ENCODE results near the gene PILRB. TPM values are rescaled to one million over a fixed set of nuclear protein-coding genes. Genes with fewer than 3 reads are reported as not detected.
"Not testable (repeated sequence)": the region's sequence is repeated elsewhere in the genome, so short reads cannot be mapped to it uniquely, and the experiment has no call there.

PILRB gene
- polyA plus RNA-seq, 3 donors from 2014 or later: 12.2 to 42.1 (median 12.2) TPM

DNA sequence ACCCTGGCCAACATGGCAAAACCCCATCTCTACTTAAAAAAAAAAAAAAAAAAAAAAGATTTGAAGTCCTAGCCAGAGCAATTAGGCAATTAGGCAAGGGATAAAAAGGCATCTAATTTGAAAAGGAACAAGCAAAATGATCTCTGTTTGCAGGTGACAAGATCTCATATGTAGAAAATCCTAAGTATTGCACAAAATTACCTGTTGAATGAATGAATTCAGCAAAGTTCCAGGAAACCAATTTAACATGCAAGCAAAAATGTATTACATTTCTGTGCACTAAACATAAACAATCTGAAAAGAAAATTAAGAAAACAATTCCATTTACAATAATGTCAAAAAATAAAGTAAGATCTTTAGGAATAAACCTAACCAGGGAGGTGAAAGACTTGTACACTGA, 5.2 kb downstream of the PILRB start:
- DNase-seq: no peak
- Mint-ChIP-seq H3K4me3 (no peak overlapping the region), H3K36me3 (peaks cover 15 to 42% (median 23%) of the 10 kb centered on the region in 3 donors), H3K4me1 (peaks cover 49 to 58% of the 10 kb centered on the region in 2 donors), H3K9me3 (no peaks in the 10 kb centered on the region), H3K27me3 (ENCODE audit: low read depth in 3 of 3) (peaks cover 4 to 10% (median 8%) of the 10 kb centered on the region in 3 donors), H3K27ac (peak overlapping the region; percentile 64 to 99 (median 82))

DNA sequence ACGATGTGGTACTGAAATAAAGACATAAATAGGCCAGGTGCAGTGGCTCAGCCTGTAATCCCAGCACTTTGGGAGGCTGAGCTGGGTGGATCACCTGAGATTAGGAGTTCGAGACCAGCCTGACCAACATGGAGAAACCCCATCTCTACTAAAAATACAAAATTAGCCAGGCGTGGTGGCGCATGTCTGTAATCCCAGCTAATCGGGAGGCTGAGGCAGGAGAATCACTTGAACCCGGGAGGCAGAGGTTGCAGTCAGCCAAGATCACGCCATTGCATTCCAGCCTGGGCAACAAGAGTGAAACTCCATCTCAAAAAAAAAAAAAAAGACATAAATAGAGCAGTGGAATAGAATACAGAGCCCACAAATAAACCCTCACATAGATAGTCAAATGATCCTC, 5.9 kb downstream of the PILRB start:
- peak overlapping the region in 5 of 6 donors; percentile 67 to 99 (median 85) for H3K27ac Mint-ChIP-seq
- H3K9me3 Mint-ChIP-seq, H3K4me3 Mint-ChIP-seq, DNase-seq: not testable (repeated sequence)
- H3K4me1 Mint-ChIP-seq: peaks cover 56 to 65% of the 10 kb centered on the region in 2 donors
- peaks cover 4 to 10% (median 9%) of the 10 kb centered on the region in 3 donors for H3K27me3 Mint-ChIP-seq (ENCODE audit: low read depth in 3 of 3)
- H3K36me3 Mint-ChIP-seq: peaks cover 15 to 42% (median 23%) of the 10 kb centered on the region in 3 donors

DNA sequence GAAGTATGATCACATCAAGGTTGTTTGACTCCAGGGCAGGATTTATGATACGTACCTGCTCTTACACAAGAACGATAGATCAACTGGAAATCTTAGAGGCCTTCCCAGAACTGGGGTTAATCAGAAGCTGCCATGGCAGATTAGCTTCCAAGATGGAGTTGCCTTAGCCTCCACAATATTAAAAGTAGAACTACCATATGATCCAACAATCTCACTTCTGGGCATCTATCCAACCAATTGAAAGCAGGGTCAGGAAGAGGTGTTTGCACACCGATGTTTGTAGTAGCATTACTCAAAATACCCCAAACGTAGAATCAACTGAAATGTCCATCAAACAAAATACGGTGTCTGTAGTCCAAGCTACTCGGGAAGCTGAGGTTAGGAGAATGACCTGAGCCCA, 6.6 kb downstream of the PILRB start:
- Mint-ChIP-seq H3K4me1 (peaks cover 61 to 71% of the 10 kb centered on the region in 2 donors), H3K4me3 (peak overlapping the region in 1 of 5 donors; percentile 36), H3K9me3 (no peaks in the 10 kb centered on the region), H3K36me3 (peaks cover 15 to 37% (median 23%) of the 10 kb centered on the region in 3 donors), H3K27me3 (ENCODE audit: low read depth in 3 of 3) (peaks cover 4 to 14% (median 13%) of the 10 kb centered on the region in 3 donors), H3K27ac (peak overlapping the region; percentile 67 to 99 (median 86))
- no peak for DNase-seq

DNA sequence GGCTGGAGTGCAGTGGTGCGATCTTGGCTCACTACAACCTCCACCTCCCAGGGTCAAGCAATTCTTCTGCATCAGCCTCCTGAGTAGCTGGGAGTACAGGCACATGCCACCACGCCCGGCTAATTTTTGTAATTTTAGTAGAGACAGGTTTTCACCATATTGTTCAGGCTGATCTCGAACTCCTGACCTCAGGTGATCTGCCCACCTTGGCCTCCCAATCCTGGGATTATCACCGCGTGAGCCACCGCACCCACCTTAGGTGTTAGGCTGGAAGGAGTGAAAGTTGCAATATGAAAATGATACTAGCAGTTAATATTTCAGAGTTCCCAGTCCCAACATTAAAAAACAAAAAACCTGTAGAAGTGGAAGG, 8.1 kb downstream of the PILRB start:
- peaks cover 4 to 15% (median 14%) of the 10 kb centered on the region in 3 donors for H3K27me3 Mint-ChIP-seq (ENCODE audit: low read depth in 3 of 3)
- peaks cover 5 to 26% (median 13%) of the 10 kb centered on the region in 3 donors for H3K36me3 Mint-ChIP-seq
- not testable (repeated sequence) for H3K9me3 Mint-ChIP-seq, DNase-seq
- H3K4me3 Mint-ChIP-seq: peak overlapping the region; percentile 33 to 70 (median 66)
- H3K27ac Mint-ChIP-seq: peak overlapping the region; percentile 85 to 99 (median 93)
- peaks cover 70 to 72% of the 10 kb centered on the region in 2 donors for H3K4me1 Mint-ChIP-seq

DNA sequence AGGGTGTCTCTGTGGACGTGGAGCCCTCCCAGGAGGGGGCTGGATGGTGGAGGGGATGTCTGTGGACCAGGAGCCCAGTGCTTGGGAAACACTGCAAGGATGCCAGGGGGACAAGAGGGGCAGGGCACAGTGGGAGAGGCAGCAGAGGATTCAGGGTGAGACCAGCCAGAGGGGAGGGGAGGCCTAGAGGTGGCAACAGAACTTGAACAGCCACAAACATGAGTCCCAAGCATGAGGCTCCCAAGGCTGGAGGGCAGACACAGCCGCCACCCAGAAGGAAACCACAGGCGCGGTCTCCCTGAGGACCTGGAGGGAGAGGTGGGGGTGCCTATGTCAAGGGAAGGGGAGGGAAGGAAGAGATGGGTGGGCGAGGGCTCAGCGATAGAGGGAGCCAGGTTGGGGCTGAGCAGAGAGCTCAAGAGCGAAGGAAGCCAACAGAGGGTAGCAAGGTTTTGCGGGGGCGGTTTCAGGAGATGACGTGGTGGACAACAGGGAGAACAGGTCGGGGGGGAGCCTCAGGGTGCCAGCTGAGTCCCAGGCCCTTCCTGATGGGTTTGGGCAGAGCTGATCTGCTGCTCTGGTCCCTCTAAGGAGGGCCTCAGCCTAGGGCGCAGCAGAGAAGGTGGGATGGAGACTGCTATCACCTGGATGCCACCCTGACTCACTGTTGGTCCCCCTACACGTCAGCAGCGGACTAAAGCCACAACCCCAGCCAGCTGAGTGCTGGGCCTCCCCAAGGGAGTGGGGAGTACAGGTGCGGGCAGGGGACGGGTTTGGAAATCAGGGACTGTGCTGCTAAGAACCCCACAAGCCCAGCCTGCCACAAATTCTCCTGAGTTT, 8.7 kb downstream of the PILRB start:
- Mint-ChIP-seq H3K4me3 (peak overlapping the region; percentile 33 to 70 (median 66)), H3K27me3 (ENCODE audit: low read depth in 3 of 3) (peaks cover 4 to 15% (median 15%) of the 10 kb centered on the region in 3 donors), H3K27ac (peak overlapping the region; percentile 85 to 99 (median 93)), H3K9me3 (no peaks in the 10 kb centered on the region), H3K4me1 (peaks cover 75 to 77% of the 10 kb centered on the region in 2 donors), H3K36me3 (peaks cover 4 to 22% (median 13%) of the 10 kb centered on the region in 3 donors)
- DNase-seq: no peak

DNA sequence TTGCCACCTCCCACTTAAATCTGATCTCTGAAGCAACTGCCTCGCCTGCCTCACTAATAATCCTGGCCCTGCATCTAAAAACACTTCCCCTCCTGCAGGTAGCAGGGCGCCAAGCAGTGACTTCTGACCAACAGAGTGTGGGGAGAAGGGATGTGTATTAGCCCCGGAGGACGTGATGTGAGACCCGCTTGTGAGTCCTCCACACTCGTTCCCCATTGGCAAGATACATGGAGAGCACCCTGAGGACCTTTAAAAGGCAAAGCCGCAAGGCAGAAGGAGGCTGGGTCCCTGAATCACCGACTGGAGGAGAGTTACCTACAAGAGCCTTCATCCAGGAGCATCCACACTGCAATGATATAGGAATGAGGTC, 9.3 kb downstream of the PILRB start:
- Mint-ChIP-seq H3K4me3 (peak overlapping the region in 4 of 5 donors; percentile 17 to 56 (median 36)), H3K27ac (peak overlapping the region; percentile 85 to 99 (median 93)), H3K36me3 (peaks cover 0 to 16% (median 11%) of the 10 kb centered on the region in 3 donors), H3K9me3 (no peaks in the 10 kb centered on the region), H3K27me3 (ENCODE audit: low read depth in 3 of 3) (peaks cover 4 to 15% (median 15%) of the 10 kb centered on the region in 3 donors), H3K4me1 (peaks cover 77% of the 10 kb centered on the region in 2 donors)
- DNase-seq: no peak

DNA sequence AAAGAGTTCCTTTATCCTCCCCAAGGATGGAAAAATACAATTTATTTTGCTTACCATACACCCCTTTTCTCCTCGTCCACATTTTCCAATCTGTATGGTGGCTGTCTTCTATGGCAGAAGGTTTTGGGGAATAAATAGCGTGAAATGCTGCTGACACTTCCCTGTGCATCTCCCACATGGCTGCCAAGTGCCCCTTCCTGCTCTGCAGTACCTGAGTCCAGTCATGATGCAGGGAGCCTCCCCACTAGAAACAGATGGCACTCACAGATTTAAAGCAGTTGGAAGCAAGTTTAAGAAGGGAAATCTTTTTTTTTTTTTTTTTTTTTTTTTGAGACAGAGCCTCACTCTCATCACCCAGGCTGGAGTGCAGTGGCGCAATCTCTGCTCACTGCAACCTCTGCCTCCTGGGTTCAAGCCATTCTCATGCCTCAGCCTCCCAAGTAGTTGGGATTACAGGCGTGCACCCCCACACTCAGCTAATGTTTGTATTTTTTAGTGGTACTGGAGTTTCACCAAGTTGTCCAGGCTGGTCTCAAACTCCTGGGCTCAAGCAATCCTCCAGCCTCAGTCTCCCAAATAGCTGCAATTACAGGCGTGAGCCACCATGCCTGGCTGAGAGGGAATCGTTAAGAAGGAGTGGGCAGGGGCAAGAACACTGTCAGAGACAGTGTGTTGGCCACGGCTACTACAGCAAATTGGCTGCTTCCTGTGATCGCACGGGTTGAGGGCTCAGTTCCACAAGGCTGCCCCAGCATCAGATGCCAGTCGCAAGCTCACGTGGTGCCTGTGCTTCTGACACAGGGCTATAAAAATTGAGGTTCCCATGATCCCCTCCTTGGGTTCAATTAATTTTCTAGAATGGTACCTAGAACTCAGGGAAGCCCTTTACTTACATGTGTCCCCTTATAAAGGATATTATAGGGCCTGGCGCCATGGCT, 10.0 kb downstream of the PILRB start:
- peak overlapping the region in 4 of 5 donors; percentile 56 to 69 (median 66) for H3K4me3 Mint-ChIP-seq
- peak overlapping the region; percentile 90 to 99 (median 94) for H3K27ac Mint-ChIP-seq
- peaks cover 0 to 15% (median 10%) of the 10 kb centered on the region in 3 donors for H3K36me3 Mint-ChIP-seq
- H3K9me3 Mint-ChIP-seq: no peaks in the 10 kb centered on the region
- H3K27me3 Mint-ChIP-seq (ENCODE audit: low read depth in 3 of 3): peaks cover 4 to 15% (median 15%) of the 10 kb centered on the region in 3 donors
- peak in 2 of 3 donors; percentile 39 to 41 for DNase-seq
- H3K4me1 Mint-ChIP-seq: peaks cover 77 to 80% of the 10 kb centered on the region in 2 donors

DNA sequence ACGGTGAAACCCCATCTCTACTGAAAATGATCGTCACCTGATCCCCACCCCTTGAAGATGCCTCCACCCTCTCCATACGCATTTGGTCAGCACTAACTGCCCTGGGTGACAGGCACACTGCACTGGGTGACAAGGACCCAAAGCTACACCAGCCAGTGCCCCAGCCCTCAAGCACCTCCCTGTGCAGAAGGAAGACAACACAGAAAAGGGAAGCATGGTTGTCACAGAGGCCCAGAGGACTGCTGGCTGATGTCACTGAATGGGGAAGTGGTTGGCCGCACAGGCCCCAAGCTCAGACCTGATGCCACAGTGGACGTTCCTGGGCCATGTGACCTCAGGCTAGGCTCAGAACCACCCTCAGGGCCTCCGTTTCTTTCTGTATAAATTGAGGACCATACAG, 11.2 kb downstream of the PILRB start:
- H3K4me1 Mint-ChIP-seq: peaks cover 70 to 78% of the 10 kb centered on the region in 2 donors
- DNase-seq: peak; percentile 88 to 90 (median 89)
- H3K27me3 Mint-ChIP-seq (ENCODE audit: low read depth in 3 of 3): peaks cover 4 to 15% (median 13%) of the 10 kb centered on the region in 3 donors
- H3K4me3 Mint-ChIP-seq: peak overlapping the region; percentile 56 to 77 (median 69)
- H3K27ac Mint-ChIP-seq: peak overlapping the region; percentile 83 to 99 (median 94)
- H3K36me3 Mint-ChIP-seq: peaks cover 0 to 8% (median 4%) of the 10 kb centered on the region in 3 donors
- H3K9me3 Mint-ChIP-seq: no peaks in the 10 kb centered on the region

DNA sequence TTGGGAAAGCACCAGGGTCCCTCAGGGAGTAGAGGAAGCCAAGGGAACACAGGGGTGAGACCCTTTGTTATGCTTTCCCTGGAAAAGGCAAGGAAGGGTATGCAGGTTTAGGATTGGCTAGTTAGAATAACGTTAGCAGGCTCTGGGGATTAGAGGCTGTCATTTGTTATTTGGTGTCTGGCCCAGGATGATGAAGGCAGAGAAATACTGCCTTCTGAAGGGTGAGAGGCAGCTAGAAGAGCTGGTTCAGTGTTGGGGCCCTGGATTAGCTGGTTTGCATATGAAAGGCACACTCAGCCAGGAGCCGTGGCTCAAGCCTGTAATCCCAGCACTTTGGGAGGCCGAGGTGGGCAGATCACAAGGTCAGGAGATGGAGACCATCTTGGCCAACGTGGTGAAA, 12.4 kb downstream of the PILRB start:
- DNase-seq: no peak
- H3K4me1 Mint-ChIP-seq: peaks cover 71 to 81% of the 10 kb centered on the region in 2 donors
- H3K9me3 Mint-ChIP-seq: no peaks in the 10 kb centered on the region
- H3K4me3 Mint-ChIP-seq: peak overlapping the region in 2 of 5 donors; percentile 18 to 20
- peaks cover 0 to 3% (median 0%) of the 10 kb centered on the region in 3 donors for H3K36me3 Mint-ChIP-seq
- peaks cover 4 to 15% (median 13%) of the 10 kb centered on the region in 3 donors for H3K27me3 Mint-ChIP-seq (ENCODE audit: low read depth in 3 of 3)
- peak overlapping the region; percentile 71 to 99 (median 88) for H3K27ac Mint-ChIP-seq

DNA sequence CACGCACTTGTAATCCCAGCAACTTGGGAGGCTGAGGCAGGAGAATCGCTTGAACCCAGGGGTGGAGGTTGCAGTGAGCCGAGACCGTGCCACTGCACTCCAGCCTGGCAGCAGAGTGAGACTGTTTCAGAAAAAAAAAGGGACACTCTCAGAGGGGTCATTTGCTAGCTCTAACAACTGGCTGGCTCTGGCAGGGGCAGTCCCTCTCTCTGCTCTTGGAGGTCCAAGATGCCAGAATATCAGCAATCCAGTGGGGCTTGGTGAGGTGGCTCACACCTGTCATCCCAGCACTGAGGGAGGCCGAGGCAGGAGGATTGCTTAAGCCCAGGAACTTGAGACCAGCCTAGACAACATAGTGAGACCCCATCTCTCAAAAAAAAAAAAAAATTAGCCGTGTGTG, 12.8 kb downstream of the PILRB start:
- Mint-ChIP-seq H3K4me3 (no peak overlapping the region), H3K27ac (peak overlapping the region; percentile 79 to 99 (median 88)), H3K4me1 (peaks cover 71 to 81% of the 10 kb centered on the region in 2 donors)

DNA sequence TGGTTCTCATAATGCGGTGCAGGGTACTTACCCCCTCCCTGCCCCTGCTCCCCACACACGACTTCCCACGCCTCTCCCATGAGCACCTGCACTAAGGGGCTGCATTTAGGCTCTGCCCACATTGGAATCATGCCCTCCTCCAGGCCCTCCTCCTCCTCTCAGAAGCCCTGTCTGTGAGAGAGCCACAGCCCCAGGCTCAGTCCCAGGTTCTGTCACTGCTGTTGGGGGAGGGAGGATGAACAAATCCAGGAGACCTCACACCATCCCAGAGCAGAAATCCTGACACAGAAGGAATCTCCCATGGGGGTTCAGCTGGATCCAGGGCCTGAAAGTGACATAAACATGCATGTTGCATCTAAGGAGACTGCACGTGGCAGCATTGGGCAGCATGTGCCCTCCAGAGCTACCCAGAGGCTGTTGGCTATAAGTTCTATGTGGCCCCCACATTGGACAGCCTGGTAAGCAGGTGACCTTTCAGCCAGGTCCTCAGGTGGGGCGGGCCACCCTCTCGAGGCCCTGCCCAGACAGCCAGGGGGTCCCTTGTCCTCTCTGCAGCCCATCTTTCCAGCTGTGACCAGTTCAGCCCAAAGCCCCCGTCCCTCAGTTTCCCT, 13.7 kb downstream of the PILRB start:
- H3K27me3 Mint-ChIP-seq (ENCODE audit: low read depth in 3 of 3): peaks cover 2 to 9% (median 7%) of the 10 kb centered on the region in 3 donors
- H3K9me3 Mint-ChIP-seq: no peaks in the 10 kb centered on the region
- peaks cover 69 to 79% of the 10 kb centered on the region in 2 donors for H3K4me1 Mint-ChIP-seq
- no peak overlapping the region for H3K4me3 Mint-ChIP-seq
- H3K36me3 Mint-ChIP-seq: peaks cover 0 to 4% (median 3%) of the 10 kb centered on the region in 3 donors
- H3K27ac Mint-ChIP-seq: peak overlapping the region in 5 of 6 donors; percentile 79 to 99 (median 86)
- DNase-seq: no peak

More for the DNA sequence above, 12.8 kb downstream of the PILRB start:
- no peaks in the 10 kb centered on the region for H3K9me3 Mint-ChIP-seq
- DNase-seq: no peak
- H3K27me3 Mint-ChIP-seq (ENCODE audit: low read depth in 3 of 3): peaks cover 4 to 15% (median 12%) of the 10 kb centered on the region in 3 donors
- peaks cover 0 to 3% (median 3%) of the 10 kb centered on the region in 3 donors for H3K36me3 Mint-ChIP-seq

DNA sequence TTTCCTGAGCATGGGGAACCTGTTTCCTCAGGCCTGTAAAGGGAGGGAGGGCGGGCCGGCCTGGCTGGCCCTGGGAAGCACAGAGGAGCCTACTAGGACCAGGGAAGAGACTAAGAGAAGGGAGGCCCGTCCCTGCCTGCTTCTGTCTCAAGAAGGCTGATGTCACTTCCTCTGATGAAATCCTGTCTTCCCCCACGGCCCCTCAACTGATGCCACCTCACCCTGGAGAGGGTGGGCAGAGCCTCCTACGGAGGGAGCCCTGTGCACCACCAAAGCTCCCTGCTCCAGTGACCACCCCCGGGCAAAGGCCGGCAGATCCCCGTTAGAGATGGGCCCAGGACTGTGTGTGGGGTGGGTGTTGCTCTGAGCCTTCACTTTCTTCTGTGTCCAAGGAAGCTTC, 14.3 kb downstream of the PILRB start:
- Mint-ChIP-seq H3K27ac (peak overlapping the region; percentile 34 to 91 (median 75)), H3K36me3 (peaks cover 0 to 4% (median 3%) of the 10 kb centered on the region in 3 donors), H3K4me3 (peak overlapping the region in 2 of 5 donors; percentile 21 to 26), H3K9me3 (no peaks in the 10 kb centered on the region), H3K4me1 (peaks cover 63 to 73% of the 10 kb centered on the region in 2 donors), H3K27me3 (ENCODE audit: low read depth in 3 of 3) (peaks cover 0 to 9% (median 7%) of the 10 kb centered on the region in 3 donors)
- DNase-seq: no peak

DNA sequence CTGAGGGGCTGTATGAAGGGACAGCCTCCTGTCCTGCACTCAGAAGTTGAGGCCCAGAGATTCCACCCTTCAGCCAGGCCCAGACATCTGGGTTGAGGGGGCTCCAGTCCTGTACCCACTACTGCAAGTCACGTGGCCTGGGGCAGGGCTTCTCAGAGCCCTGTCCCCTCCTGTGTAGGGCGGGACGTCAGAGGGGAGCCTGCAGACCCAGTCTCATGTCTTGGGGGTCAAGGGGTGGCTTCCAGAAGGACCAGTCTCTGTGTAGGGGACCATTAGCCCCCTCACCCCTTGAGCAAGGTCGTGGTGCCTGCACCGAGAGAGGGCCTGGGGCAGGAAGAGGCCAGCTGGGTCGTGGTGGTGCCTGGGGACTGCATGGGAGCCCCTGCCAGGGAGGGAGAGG, 14.8 kb downstream of the PILRB start:
- no peaks in the 10 kb centered on the region for H3K9me3 Mint-ChIP-seq
- no peak for DNase-seq
- peaks cover 0 to 9% (median 6%) of the 10 kb centered on the region in 3 donors for H3K27me3 Mint-ChIP-seq (ENCODE audit: low read depth in 3 of 3)
- no peak overlapping the region for H3K4me3 Mint-ChIP-seq
- peaks cover 0 to 4% (median under 1%) of the 10 kb centered on the region in 3 donors for H3K36me3 Mint-ChIP-seq
- H3K4me1 Mint-ChIP-seq: peaks cover 59 to 68% of the 10 kb centered on the region in 2 donors
- H3K27ac Mint-ChIP-seq: peak overlapping the region; percentile 34 to 81 (median 55)
